Stimulated activated CD4-positive, alpha-beta T cell treated with anti-CD3 and anti-CD28 coated beads, TNF-alpha, amount 100 ng/mL, for 48 hours (primary cell): ENCODE data around the gene PLEKHA4.
"Not testable (repeated sequence)": the region's sequence is repeated elsewhere in the genome, so short reads cannot be mapped to it uniquely, and the experiment has no call there.

ENCODE experiments used
- DNase-seq, 3 donors: peaks; one replicate each; pipeline ENCODE4 v3.0.0-alpha.2; 2020; ENCODE audit warnings: low read depth in 3 of 3

Gene PLEKHA4

DNA sequence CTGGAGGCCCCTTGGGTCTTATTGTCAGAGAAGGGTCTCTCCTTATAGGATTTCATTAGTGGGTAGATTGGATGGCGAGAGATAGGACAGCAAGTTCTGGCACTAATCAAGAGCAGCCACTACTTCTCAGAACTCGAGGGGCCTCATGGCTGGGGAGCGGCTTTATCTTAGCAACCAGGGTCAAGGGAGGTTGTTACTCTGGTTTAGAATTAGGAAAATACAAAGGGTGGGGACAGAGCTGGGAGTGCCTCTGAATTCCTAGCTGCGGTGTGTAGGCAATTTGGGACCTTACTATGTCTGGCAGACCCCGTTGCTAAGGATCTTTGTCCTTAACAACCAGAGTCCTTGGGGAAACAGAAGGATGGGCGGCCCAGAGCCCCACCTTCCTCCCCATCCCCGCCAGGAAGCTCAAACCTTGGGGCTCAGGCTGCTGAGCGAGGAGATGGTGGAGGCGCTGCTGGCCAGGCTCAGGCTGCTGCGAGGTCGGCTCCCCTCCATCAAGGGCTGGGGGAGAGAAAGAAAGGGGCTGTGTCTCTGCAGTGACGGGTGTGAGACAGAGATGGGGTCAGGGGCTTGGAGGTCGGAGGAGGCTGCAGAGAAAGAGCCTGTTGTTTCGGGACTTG is 1.2 kb downstream of the PLEKHA4 start:
- no peak for DNase-seq

DNA sequence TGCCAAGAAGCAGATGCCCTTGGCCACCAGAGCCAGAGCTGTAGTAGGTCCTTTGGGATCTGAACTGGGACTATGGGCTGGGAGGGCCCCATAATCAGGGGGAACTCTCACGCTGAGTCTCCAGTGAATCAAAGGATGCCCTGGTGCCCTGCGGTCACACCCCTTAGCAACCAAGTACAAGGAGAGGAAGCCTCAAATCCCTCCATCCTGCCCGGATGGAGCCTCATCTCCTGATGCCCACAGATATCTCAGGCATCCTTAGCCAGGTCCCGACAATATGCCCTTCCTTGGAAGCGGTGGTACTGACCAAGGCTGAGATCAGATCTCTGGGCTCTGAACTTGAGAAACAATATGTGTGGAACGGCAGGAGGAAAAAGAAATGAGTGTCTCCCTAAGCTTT is 1.7 kb downstream of the PLEKHA4 start:
- DNase-seq = no peak

DNA sequence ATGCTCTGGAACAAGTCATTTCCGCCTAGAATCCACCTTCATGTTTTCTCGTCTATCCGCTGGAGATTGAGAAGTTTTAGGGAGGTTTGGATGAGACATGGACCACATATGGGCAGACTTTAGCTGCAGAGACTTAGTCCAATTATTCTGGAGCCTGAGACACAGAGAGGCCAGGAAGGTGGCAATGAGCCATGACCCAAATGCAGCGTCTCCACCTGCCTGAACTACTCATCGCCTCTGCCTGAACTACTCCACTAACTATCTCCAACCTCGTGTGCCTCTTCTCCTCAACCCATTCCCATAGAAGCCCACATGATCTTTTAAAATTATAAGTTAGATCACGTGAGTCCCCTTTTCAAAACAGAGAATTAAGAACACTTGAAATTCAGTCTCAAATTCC is 5.6 kb downstream of the PLEKHA4 start:
- DNase-seq = no peak

DNA sequence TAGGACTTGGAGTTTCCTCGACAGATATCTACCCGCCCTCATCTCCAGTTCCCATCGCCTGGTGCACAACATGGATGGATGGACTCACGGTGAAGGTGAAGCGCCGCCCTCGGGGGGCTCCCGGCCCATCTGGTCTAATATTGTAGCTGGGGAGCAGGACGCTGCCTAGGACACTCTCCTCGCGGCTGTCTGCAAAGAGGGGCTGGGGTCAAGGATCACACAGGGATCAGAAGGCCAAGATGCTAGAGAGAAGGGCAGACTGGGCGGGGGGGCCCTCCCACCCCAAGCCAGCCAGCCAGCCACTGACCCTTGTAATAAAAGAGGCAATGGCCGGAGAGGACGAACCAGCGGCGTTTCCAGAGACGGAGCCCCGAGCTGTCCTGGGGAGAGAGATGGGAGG is 7.1 kb downstream of the PLEKHA4 start:
- DNase-seq = no peak

DNA sequence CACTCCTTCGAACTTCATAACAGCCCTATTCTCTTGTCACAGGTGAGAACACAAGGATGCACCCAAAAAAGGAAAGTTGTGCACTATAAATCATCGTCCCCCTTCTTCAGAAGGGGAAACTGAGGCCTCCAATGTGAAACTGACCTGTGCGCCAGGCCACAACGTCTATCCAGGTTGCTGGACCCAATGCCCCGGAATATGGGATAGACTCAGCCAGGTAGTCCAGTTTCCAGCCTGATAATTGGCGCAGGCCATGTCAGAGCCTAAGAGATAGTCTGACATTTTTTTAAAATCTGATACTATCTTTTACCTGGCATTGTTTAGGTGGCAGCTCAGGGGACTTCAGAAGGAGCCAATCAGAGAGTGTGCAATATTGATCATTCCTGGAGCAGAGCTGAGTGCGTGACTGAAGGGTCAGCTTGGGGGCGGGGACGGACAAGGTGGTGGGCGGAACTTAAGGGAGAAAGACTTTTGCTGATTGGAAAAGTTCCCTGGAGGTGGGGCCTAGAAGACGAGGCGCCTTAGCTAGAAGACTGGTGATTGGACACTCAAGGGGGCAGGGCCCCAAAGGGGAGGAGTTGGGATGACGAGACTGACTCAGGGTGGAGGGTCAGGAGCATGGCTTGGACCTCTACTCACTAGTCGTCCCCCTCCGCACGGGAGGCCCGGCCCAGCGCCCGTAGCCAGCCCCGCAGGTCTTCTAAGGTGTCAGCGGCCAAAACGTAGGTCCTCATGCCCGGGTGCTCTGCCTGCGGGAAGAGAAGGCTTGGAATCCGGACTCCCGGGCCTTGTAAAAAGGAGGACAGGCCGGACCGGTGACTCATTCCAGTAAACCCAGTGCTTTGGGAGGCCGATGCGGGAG is 8.5 kb downstream of the PLEKHA4 start:
- no peak for DNase-seq

DNA sequence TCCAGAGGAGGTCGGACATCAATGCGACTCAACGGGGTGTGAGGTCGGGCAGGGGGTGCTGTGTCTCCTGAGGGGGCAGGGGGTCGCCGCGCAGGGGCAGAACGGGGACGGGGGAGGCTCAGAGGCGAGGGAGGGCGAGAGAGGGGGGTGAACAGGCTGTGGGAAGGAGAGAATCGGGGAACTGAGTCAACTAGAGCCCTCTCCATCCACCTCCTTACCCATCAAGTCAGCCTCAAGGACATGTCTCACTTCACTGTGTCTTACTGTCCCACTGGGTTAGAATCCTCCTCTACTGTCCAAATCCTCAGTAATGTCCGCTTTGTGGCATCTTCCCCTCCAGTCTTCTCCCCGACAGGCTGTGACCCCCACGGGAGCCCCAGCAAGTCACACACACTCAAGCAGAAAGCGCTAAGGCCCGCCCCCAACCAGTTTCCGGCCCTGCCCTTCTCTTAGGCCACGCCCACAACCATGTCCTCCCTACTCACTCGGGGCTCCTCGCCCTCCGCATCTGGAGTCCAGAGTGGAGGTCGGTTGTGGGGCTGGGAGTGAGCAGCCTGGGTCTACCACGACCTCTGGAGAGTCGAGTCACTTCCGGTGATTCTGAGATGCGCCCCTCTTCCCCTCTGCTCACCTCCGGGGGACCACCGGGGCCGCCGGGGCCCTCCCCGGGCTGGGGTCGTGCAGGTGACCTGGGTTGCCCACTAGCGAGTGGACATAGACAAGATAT is 9.3 kb downstream of the PLEKHA4 start:
- DNase-seq = peak; percentile 44 to 84 (median 73)

DNA sequence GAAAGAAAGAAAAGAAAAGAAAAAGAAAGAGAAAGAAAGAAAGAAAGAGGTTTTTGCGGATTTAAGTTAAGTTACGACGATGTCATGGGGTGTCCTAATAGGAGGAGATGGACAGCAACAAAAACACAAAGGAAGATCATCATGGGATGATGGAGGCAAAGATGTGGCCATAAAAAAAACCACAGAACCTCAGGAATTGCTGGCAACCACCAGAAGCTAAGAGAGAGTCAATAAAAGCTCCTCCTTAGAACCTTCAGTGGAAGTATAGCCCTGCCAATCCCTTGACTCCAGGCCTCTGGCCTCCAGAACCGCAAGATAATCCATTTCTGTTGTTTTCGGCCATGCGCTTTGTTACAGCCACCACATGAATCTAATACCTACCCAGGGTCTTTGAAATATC is 11.5 kb downstream of the PLEKHA4 start:
- no peak for DNase-seq

DNA sequence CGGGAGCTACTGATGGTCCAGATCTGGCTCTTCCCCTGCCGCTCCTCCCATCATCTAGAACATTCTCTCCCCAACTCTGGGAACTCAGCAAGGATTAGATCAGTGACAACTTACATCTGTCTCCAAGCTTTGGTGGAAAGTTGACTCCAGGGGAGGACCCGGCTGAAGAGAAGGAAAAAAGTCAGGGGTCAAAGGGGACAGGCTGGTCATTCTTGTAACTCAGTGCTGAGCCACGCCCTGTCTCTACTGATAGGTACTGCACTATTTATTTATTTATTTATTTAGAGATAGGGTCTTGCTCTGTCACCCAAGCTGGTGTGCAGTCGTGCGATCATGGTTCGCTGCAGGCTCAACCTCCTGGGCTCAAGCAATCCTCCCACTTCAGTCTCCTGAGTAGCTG is 14.3 kb downstream of the PLEKHA4 start:
- no peak for DNase-seq

DNA sequence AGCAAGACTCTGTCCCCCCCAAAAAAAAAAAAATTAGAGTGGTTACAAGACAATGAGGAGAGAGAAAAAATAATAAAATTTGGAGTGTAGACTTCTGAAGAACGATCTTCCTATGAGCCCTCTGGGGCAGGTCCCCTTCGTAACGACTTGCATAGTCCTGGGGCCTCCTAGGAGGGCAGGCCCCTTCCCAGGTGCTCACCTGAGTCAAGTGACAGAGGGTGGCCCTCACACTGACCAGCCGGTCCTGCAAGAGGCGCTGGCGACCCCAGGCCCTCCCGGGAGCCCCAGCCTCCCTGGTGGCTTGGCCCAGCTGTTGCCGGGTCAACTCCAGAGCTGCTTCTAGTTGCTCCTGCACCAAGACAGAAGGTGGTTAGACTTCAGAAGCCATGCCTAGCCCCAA is 14.9 kb downstream of the PLEKHA4 start:
- no peak for DNase-seq

DNA sequence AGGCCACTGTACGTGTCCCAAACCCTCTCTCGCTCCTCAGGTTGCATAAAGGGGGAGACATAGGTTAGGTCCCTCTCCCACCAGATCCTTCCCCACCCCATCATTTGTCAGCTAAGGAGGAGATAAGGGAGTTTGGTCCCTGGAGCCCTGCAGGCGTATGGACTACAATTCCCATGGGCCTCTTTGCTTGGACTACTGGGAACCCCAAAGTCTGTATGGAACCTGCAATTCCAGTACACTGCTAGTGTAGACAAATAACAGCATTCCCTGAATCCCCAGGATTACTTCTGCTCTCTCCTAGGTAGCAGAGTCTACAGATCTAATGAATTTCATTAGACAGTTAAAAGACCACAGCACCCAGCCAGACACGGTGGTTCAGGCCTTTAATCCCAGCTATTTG is 16.1 kb downstream of the PLEKHA4 start:
- DNase-seq = no peak

DNA sequence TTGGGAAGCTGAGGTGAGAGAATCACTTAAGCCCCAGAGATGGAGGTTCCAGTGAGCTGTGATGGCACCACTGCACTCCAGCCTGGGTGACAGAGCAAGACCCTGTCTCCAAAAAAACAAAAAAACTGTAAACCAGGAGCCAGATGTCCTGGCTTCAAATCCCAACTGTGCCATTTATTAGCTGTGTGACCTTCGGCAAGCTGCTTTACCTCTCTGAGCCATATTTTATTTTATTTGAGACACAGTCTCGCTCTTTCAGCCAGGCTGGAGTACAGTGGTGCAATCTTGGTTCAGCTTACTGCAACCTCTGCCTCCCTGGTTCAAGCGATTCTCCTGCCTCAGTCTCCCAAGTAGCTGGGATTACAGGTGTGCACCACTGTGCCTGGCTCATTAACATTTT is 21.8 kb downstream of the PLEKHA4 start:
- not testable (repeated sequence) for DNase-seq

DNA sequence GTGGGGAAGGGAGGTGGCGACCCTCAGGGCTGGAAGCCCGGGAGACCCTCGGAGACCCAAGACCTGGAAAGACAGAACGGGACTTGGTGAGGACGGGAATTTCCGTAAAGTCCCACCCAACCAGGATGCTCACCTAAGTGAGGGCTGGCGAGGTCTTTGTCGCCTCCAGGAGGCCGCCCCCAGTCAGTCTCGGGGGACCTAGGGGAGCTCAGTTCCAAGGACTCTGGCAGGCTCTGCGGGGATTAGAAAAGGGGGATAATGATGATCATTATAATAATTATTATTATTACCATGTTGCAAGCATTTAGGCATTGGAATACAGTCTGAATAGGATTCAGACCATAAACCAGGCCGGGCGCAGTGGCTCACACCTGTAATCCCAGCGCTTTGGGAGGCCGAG is 23.0 kb downstream of the PLEKHA4 start:
- DNase-seq = no peak

DNA sequence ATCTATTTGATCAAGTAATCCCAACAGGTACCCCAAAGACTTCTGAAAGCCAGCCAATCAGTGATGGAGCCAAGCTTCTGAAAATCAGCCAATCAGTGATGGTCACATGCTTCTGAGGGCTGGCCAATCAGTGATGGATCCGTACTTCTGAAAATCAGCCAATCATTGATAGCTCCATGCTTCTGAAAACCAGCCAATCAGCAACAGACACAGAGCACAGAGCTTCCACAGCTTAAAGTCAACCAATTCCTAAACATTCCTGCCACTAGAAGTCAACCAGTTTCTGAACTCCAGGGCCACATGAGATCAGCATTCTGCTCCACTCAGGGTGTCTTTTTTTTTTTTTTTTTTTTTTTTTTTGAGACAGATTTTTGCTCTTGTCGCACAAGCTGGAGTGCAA is 23.9 kb downstream of the PLEKHA4 start:
- DNase-seq = no peak

DNA sequence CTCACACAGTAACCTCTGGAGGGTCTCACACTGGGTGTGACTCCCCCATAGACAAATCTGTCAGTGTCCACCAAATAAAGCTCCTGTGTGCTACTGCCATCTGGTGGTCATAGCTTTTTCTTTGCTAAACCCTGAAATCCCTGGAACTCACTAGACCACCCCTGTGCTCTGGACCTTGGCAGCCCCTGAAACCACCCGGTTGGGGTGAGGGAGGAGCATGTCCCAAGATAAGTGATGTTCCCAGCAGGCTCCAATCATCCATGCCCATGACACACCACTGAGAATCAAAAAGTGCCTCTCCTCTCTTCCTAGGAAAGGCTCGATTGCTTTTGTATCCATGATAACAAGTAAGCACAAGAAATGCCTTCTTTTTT is 25.6 kb downstream of the PLEKHA4 start:
- peak in 2 of 3 donors; percentile 28 to 40 for DNase-seq

DNA sequence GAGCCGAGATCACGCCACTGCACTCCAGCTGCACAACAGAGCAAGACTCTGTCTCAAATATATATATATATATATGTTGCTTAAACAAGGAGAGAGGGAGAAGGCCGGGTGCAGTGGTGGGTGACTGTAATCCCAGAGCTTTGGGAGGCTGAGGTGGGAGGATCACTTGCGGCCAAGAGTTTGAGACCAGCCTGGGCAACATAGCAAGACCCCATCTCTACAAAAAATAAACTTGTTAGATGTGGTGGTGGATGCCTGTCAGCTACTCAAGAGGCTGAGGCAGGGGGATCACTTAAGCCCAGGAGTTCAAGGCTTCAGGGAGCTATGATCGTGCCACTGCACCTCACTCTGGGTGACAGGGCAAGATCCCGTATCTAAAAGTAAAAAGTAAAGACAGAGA is 26.8 kb downstream of the PLEKHA4 start:
- DNase-seq = no peak

DNA sequence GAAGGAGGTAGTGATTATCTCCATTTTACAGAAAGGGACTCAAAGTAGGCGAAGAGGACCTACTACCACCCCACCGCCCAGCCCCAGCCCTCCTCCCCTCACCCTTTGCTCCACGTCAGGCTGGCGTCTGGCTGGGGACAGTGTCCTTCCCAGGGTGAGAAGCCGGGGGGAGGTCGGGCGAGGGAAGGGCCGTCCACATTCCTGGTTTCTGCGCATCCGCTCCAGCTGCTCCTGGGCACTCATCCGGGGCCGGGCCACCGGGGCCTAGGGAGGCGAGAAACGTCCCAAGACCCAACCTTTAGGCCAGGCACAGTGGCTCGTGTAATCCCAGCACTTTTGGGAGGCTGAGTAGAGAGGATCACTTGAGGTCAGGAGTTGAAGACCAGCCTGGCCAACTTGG is 27.4 kb downstream of the PLEKHA4 start:
- no peak for DNase-seq

DNA sequence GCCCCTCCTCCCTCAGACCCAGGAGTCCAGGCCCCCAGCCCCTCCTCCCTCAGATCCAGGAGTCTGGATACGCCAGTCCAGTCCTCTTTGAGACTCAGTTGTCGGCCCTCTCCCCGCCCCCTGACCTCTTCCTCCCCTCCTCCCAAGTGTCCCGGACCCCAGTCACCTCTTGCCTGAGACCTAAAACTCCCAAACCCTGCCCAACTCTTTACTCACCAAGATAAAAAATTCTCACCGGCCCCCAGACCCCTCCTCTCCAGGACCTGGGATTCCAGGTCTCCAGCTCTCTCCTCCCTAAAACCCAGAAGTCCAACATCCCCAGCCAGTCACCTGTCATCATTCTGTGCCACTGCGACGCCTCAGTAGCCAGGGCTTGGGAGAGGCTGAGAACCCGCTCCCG is 30.7 kb downstream of the PLEKHA4 start:
- DNase-seq = no peak

DNA sequence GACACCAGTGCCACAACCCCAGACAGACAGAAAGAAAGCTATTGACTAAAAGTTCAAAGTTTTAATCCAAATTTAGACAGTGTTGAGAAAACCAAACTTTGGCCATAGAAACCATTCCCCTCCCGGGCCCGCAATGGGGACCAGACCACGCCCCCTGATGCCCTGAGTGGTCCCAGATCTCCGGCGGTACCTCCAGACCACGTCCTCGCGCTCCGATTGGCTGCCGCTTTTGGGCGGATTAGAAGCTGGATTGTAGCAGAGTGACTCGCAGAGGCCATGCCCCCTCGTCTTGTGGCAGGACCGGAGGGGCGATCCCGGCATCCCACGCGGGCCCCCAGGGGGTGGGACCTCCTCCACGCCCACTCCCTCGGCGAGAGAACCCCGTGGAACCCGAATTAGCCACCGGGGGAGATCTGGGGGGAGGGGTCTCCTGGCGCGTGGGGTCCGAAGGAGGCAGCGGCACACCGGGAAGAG is 31.3 kb downstream of the PLEKHA4 start:
- peak; percentile 52 to 77 (median 66) for DNase-seq

DNA sequence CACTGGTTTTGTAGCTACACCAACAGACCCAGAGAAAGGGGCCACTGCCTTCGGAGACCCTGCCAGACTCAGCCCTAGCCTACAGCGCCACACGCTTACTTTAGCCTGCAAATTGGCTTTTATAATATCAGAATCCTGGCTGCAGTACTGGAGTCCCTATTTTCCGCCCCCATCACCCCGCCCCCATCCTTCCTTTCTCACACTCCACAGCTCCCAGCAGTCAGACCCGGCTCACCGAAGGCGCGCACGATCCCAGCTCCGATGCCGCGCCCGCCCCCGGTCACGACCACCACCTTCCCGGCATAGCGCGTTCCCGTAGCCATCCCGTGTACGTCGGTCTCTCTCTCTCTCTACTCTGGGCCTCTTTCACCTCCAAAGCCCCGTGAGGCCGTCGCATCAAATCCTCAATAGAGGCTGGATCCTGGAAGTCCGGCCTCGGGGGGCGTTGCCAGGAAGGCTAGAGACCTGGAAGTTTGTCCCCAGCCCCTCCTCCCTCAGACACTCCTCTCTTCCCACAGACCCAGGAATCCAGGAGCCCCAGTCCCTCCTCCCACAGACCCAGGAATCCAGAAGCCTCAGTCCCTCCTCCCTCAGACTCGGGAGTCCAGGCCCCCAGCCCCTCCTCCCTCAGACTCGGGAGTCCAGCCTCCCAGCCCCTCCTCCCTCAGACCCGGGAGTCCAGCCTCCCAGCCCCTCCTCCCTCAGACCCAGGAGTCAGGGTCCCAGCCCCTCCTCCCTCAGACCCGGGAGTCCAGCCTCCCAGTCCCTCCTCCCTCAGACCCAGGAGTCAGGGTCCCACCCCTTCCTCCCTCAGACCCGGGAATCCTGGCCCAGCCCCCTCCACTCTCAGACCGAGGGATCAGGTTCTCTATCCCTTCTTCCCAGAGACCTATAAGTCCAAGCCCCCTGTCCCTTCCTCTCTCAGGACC is 32.1 kb downstream of the PLEKHA4 start, which contains the start of gene HSD17B14:
HSD17B14 (minus strand) TSS at position 403 of the 929 bp plus-strand sequence; CDS start at position 323, 80 bp downstream.
- DNase-seq = no peak

DNA sequence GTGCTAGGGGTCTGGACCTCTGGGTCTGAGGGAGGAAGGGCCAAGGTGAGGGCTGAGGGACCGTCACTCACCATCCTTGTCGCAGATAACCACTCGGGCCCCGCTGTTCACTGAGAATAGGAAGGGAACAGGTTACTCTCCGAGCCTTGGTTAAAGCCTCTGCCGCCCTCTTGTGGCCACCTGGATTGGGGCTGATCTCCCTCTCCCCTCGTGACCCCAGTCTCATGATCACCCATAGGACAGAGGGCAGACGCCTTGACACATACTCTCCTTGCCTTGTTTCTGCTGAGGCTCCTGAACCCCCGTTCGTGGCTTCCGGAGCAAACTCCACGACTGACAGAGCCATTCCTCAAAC is 32.7 kb downstream of the PLEKHA4 start:
- peak; percentile 89 to 96 (median 95) for DNase-seq

DNA sequence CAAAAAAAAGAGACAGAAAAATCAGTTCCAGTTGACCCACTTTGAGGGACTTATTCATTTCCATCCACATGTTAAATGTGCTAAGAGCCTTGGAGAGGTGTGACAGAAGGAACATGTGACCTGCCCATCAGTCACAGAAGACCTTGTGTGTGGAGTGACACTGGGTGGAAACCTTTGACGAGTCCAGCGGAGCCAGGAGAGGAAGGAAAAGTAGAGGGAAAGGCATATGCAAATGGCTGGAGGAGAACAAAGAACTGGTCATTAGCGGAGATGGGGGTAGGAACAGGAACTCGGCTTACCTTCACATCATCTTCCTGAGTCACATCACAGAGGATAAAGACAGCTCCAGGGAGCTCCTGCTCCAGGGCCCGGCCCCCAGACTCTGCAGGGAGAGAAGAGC is 34.4 kb downstream of the PLEKHA4 start:
- DNase-seq = no peak

DNA sequence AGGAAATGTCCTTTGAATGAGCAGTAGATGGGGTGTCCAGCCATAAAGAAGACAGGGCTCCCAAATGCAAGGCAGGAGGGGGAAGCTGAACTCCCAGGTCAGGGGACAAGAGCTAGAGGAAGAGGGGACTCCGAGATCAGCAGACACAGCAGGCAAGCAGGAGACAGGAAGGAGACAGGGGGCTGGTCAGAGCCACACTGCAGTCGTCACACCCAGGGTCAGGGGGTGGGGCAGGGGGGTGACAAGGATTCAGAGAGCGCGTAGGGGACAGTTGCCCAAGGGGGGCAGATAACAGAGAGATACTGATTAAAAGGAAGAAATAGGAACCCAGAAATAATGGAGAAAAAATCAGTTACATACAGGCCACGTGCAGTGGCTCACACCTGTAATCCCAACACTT is 35.4 kb downstream of the PLEKHA4 start:
- no peak for DNase-seq
